GM21576 (cell line): ENCODE results near the gene PLA1A.

Experiments
- ATAC-seq: cut with Tn5 transposase; IDR thresholded peaks from one replicate; pipeline ENCODE4 v1.9.1; 2021; ENCODE audit warnings: mild to moderate bottlenecking, moderate library complexity; ENCODE audit not compliant: unreplicated experiment

Gene PLA1A

GRCh38 chr3:119636891-119637611 lies 39.4 kb downstream of the PLA1A start:
- ATAC-seq = no peak

DNA sequence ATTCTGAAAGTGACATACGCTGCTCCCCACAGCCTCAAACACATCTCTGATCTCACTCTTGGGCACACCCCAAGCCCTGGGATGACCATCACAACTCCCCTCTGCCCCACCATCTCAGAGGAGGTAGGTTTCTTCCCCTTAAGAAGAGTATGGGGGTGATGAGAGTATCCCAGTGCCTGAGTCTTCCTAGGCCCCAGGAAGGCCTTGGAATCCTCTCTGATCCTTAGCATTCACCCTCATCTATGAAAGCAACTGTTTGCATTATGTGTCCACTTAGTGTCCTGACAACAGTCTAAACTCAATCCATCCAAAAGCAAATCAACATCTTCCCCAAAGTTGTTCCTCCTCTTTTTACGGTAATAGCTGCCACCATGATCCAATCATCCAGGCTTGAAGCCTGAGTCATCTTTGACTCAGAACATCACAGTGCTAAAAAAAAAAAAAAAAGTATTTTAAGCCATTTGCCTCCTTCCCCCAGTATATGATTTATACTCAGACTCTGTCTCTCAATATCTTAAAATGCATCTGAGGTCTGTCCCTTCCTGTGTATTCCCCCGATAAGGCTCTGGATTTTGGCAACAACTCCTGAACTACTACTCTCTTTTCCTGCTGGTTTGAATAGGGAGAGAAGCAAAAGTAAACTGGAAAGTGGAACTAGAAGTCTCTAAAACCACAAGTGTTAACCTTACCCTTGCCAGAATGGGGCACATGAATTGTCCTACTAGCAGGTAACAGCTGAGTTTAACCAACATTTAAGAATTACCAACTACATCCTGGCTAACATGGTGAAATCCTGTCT lies 40.2 kb downstream of the PLA1A start:
- peak; percentile 29 for ATAC-seq

DNA sequence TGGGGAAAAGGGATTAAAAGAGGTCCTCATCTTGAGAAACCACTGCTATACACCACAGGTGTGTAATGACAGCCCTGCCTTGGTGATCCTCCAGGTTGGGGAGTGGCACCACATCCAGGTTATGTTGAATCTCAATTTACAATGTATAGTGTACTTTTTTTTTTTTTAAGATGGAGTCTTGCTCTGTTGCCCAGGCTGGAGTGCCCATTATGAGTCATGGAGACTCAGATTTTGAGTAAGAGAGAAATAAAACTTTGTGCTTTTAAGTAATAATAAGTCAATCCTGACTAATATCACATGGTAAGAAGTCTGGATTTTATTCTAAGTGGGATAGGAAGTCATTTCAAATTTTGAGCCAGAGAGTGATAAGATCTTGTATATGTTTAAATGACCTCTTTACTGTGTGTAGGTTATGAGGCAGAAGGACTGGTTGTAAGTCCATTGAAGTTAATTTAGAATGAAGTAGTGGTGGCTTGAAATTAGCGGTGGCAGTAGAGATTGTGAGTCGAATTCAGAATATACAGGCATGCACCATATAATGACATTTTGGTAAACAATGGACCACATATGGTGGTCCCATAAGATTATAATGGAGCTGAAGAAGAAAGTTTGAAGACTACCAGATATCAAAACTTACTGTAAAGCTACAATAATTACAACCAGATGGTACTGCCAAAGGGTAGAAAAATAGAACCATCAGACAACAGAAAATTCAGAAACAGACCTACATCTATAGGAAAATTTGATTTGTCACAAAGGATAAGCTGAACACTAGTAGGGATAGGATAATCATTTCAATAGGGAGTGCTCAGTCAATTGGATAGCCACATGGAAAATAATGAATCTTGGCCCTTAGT lies 42.0 kb downstream of the PLA1A start:
- ATAC-seq = no peak

DNA sequence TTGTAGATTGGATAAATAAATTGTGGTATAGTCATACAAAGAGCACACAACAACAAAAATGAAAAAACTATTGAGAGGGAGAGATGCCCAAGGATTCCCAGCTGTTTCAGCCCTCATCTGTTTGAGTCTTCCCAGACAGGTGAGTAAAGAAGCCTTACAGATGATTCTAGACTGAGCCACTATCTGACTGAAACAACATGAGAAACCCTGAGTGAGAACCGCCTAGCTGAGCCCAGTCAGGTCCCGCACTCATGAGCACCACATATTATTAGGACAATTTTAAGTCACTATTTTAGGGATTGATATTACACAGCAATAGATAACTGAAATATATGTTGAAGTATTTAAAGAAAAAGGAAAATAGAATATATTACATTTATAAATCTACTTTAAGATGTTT lies 43.7 kb downstream of the PLA1A start:
- no peak for ATAC-seq

DNA sequence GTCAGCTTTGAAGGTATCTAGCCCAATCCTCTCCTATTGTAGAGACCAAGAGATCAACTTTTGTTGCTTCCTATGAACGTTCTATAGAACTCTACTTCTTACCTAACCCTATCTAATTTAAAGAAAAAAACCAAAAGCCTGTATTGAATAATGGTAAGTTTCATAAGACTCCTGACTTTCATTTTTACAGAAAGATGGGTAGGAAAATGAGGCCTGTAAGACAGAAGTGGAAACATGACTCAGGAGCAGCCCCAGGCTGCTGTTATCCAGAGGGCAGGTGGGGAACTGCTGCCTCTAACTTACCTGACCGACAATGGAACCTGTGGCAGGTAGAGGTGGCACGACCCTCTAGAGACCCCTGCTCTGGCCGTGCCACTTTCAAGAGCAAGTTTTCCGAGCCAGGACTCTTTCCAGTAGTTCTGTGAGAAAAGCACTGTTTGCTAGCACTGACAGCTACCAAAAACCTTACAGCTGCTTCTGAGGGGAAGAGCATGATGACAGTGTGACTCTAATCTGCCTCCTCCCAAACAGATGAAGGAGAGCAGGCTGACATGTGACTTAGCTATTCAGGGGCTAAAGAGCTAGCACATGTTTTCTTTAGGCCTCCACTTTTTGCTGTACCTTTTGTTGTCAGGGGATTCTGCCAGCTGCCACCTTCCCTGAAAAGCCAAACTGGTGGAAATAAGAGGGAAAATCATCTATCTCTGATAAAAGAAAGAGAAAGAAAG lies 45.2 kb downstream of the PLA1A start:
- ATAC-seq = no peak

GRCh38 chr3:119643528-119643927 lies 45.8 kb downstream of the PLA1A start:
- ATAC-seq = no peak

GRCh38 chr3:119644481-119644880 lies 46.8 kb downstream of the PLA1A start:
- ATAC-seq = no peak

GRCh38 chr3:119645813-119646212 lies 48.1 kb downstream of the PLA1A start:
- no peak for ATAC-seq

DNA sequence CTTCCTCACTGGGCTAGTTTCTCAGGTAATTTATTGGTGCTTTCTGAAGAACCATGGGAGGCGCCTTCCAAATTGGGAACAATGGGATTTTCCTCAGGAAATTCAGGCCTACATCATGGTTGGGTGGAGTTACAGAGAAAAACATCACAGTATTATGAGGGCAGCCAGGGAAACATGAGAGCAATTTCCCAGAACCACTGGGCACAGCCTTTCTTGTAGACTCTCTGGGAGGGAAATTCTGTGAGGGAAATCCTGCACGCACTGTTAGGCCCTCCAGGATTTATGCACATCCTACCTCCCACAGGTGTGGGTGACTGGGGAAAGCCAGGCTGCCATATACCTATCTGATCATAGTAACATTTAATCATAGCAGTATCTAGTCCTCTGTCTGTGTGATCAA lies 49.5 kb downstream of the PLA1A start:
- ATAC-seq = no peak

GRCh38 chr3:119647843-119648575 lies 50.3 kb downstream of the PLA1A start:
- ATAC-seq = no peak

- no peak for ATAC-seq
Measured at GRCh38 chr3:119649761-119650160, 52.1 kb downstream of the PLA1A start.

DNA sequence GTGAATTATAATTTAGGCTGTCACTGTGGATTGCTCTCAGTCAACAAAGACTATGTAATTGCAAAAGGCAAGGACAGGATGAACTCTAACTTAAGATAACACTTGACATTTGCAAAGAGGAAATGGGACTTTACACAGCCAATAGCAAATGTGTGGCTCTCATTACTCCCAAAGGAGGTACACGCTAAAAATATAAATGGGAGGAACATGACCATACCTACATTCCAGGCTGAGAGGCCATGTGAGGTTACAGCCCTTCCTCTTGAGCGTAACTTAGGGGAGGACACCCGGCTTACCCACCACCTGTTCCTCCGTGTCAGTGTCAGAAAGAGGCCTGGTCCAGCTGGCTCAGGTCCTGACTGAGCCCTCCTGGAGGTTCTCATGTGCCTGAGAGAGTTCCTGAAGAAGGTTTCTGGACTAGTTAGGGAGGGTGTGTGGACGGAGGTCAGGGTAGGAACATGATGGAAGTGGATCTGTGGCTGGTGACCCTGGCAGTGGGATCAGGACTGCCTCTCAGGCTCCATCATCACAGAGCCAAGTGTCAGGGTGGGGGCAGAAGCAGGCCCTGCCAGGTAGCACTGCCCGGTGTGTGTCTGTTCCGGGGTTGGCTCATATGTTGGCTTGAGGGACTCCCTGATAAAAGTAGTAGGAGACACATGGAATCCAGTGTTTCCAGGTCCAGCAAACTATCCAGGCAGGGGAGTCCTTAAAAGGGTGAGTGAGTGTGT lies 54.8 kb downstream of the PLA1A start:
- ATAC-seq = no peak

DNA sequence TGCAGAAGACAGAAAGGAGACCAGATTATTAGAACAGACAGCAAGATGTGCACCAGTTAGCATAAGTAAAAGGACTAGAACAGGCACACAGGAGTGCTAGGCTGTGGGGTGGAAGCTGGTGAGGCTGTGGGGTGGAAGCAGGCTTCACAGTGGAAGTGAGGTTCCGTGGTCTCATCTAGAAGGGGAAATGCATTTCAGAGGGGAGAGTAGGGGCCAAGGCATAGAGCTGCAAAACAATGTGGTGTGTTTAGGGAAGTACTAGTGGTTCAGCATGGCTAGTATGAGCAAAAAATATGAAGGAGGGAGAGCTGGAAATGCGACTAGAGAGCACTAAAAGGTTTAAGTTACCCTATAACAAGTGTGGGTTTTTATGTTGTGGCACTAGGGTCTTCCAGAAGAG lies 56.2 kb downstream of the PLA1A start:
- no peak for ATAC-seq

DNA sequence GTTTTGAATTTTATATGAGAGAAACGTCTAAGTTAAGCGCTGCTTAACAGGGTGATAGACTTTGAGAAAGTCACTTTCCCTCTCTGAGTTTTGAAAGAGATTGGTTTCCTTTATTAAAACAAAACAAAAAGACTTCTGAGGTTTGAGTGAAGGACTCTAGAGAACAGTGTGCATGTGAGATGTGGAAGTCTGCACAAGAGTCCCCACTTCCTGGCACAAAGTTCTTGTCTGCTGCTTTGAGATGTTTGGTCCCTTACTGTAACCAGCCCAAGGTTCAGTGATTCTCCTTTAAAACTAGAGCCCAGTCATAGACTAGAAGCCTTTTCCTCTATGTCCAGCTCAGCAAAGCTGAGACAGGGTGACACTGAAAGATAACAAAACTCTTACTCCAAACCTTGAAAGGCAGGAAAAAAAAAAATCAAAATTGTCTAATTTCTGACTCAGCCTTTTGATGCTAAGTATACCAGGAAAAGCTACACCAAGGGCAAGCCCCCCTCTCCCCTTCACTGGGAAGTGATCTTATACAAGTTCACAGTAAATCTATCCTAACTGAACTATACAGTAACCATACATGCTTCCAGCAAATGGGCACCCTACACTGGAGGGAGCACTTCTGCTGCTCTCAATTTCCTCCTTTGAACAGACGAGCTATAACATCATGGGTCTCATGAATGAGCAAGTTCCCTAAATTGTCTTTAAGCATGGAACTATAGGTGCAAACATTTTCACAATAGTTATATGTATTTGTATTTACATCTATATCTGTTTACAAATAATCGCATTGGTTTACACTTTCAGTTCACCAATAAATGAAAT lies 60.4 kb downstream of the PLA1A start:
- peak; percentile 73 for ATAC-seq

GRCh38 chr3:119658994-119659393 lies 61.3 kb downstream of the PLA1A start:
- ATAC-seq = no peak

DNA sequence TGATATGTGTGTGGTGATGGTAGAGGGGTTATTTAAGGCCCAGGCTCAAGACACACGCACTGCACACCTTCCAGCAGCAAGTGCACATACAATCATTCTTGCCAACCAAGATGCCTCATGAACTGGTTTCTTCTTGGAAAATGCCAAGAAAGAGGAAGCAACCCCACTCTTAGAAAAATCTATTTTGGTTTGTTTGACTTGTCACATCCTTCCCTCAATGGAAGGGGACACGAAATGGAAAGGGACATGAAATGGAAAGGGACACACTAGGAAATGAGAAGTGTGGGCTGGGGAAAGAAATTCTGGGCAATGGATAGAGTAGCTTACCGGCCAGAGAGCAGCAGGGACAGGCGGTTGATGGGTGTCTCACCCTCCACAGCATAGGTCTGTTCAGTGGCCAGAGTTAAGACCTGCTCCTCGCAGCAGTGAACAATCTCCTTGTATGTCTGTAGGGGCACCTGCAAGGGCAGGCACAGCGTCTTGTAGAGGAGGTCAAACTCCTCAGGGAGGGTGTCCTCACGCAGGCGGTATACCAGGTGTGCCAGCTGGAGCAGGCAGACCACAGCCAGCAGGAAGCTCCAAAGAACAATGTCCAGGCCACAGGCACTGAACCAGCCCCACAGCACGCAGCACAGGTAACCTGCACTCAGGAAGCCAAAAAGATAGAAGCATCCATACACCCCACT lies 62.1 kb downstream of the PLA1A start:
- no peak for ATAC-seq

GRCh38 chr3:119660474-119661440 lies 63.1 kb downstream of the PLA1A start, which contains the start of gene POPDC2:
Gene POPDC2, minus strand, starts transcription at chr3:119660589. Its CDS starts 166 bp downstream, at chr3:119660423.
- no peak for ATAC-seq
